Measurements from ENCODE around the gene DDX42. TPM values are rescaled to one million over a fixed set of nuclear protein-coding genes. Genes with fewer than 3 reads are reported as not detected.

The DDX42 gene
- total RNA-seq, 1 experiment from 2014 or later: 174 TPM

- Histone ChIP-seq H2AFZ (ENCODE audit: low read depth, low read length, poor library complexity, severe bottlenecking) (no peak overlapping the region), H3K79me2 (ENCODE audit: insufficient read depth, low read length) (peaks cover 66% of the 10 kb centered on the region), H3K27ac (ENCODE audit: low read depth, low read length) (no peak overlapping the region), H3K36me3 (ENCODE audit: control insufficient read depth in 1 of 2, insufficient read depth in 2 of 2, low read length in 2 of 2) (peaks cover 34 to 55% of the 10 kb centered on the region in 2 experiments), H3K9ac (ENCODE audit: low read length) (no peak overlapping the region), H3K4me3 (replicated peaks in 1 of 2; ENCODE audit: low read depth in 1 of 2, low read length in 2 of 2) (no peak overlapping the region), H3K4me1 (ENCODE audit: control insufficient read depth in 1 of 2, insufficient read depth in 2 of 2, low read length in 2 of 2) (peaks cover 33 to 45% of the 10 kb centered on the region in 2 experiments), H3K27me3 (ENCODE audit: insufficient read depth, low read length) (no peaks in the 10 kb centered on the region), H4K20me1 (ENCODE audit: insufficient read depth) (no peaks in the 10 kb centered on the region), H3K9me2 (ENCODE audit: insufficient read depth) (no peaks in the 10 kb centered on the region), H3K4me2 (ENCODE audit: low read length) (no peak overlapping the region), H3K9me3 (ENCODE audit: control insufficient read depth in 1 of 2, insufficient read depth in 1 of 2, low read depth in 1 of 2, low read length in 2 of 2) (no peaks in the 10 kb centered on the region)
- BruUV-seq (replicated peaks): no TSS peak
- no peak for DNase-seq (ENCODE audit: low read depth, low spot score)
- intact Hi-C loops (cut with micrococcal nuclease): no loop called here
- ATAC-seq: no peak
- ChIA-PET RAD21 (ENCODE audit: low non-redundant PET in 1 of 2, low total read pairs in 2 of 2, uncharacterized antibody in 2 of 2, unreplicated experiment in 2 of 2) (no interaction called here), CTCF (no interaction called here), POLR2A (no interaction called here)
- TF ChIP-seq FOSL1 (IDR thresholded peaks at IDR 0.05; ENCODE audit: low read depth): no peak
- TF ChIP-seq EGR1 (IDR thresholded peaks at IDR 0.05; ENCODE audit: low read depth): no peak
- TF ChIP-seq RAD21 (IDR thresholded peaks at IDR 0.05; ENCODE audit: low read depth): no peak
- TF ChIP-seq REST (IDR thresholded peaks at IDR 0.05; ENCODE audit: low read depth): no peak
- TF ChIP-seq ZFX (IDR thresholded peaks at IDR 0.05): no peak
- no peak for TF ChIP-seq CBX3 (IDR thresholded peaks at IDR 0.05; ENCODE audit: low read depth)
Observed at GRCh38 chr17:63836811-63837210, 62.8 kb downstream of the DDX42 start.

- Histone ChIP-seq H2AFZ (ENCODE audit: low read depth, low read length, poor library complexity, severe bottlenecking) (no peak overlapping the region), H3K27me3 (ENCODE audit: insufficient read depth, low read length) (no peaks in the 10 kb centered on the region), H3K9me2 (ENCODE audit: insufficient read depth) (no peaks in the 10 kb centered on the region), H4K20me1 (ENCODE audit: insufficient read depth) (no peaks in the 10 kb centered on the region), H3K27ac (ENCODE audit: low read depth, low read length) (no peak overlapping the region; the same call in 1 of the 2 replicates), H3K9ac (ENCODE audit: low read length) (no peak overlapping the region), H3K9me3 (ENCODE audit: control insufficient read depth in 1 of 2, insufficient read depth in 1 of 2, low read depth in 1 of 2, low read length in 2 of 2) (no peaks in the 10 kb centered on the region), H3K36me3 (ENCODE audit: control insufficient read depth in 1 of 2, insufficient read depth in 2 of 2, low read length in 2 of 2) (peaks cover 27 to 48% of the 10 kb centered on the region in 2 experiments), H3K79me2 (ENCODE audit: insufficient read depth, low read length) (peaks cover 69% of the 10 kb centered on the region), H3K4me3 (replicated peaks in 1 of 2; ENCODE audit: low read depth in 1 of 2, low read length in 2 of 2) (no peak overlapping the region), H3K4me1 (ENCODE audit: control insufficient read depth in 1 of 2, insufficient read depth in 2 of 2, low read length in 2 of 2) (peaks cover 33 to 45% of the 10 kb centered on the region in 2 experiments), H3K4me2 (ENCODE audit: low read length) (no peak overlapping the region)
- intact Hi-C loops (cut with micrococcal nuclease): no loop called here
- BruUV-seq (replicated peaks): no TSS peak
- CTCF ChIA-PET: no interaction called here
- DNase-seq (ENCODE audit: low read depth, low spot score) (no peak), ATAC-seq (no peak)
- POLR2A ChIA-PET: interaction anchor here (2.1 kb wide), 1 partner anchor 8 kb away, joined by 6 read pairs; no protein-coding TSS in a partner anchor
- RAD21 ChIA-PET (ENCODE audit: low non-redundant PET in 1 of 2, low total read pairs in 2 of 2, uncharacterized antibody in 2 of 2, unreplicated experiment in 2 of 2): interaction anchor here in 1 of 2 experiments (0.6 kb wide), 1 partner anchor 278 kb away, joined by 3 read pairs; no protein-coding TSS in a partner anchor
- TF ChIP-seq ELF1 (IDR thresholded peaks at IDR 0.05; ENCODE audit: borderline replicate concordance, low read depth) (no peak), SIN3A (IDR thresholded peaks at IDR 0.05; ENCODE audit: low read depth) (no peak), SP1 (IDR thresholded peaks at IDR 0.05; ENCODE audit: low read depth) (no peak), POLR2AphosphoS5 (IDR thresholded peaks at IDR 0.05; ENCODE audit: low read depth, low read length) (no peak), MAX (IDR thresholded peaks at IDR 0.05) (no peak), RAD21 (IDR thresholded peaks at IDR 0.05; ENCODE audit: low read depth) (no peak), CEBPB (IDR thresholded peaks at IDR 0.05; ENCODE audit: low read depth) (no peak), POLR2A (IDR thresholded peaks at IDR 0.05; ENCODE audit: borderline replicate concordance, extremely low read depth, insufficient read depth, insufficient read length) (no peak)
- TF ChIP-seq, protein P1, sequence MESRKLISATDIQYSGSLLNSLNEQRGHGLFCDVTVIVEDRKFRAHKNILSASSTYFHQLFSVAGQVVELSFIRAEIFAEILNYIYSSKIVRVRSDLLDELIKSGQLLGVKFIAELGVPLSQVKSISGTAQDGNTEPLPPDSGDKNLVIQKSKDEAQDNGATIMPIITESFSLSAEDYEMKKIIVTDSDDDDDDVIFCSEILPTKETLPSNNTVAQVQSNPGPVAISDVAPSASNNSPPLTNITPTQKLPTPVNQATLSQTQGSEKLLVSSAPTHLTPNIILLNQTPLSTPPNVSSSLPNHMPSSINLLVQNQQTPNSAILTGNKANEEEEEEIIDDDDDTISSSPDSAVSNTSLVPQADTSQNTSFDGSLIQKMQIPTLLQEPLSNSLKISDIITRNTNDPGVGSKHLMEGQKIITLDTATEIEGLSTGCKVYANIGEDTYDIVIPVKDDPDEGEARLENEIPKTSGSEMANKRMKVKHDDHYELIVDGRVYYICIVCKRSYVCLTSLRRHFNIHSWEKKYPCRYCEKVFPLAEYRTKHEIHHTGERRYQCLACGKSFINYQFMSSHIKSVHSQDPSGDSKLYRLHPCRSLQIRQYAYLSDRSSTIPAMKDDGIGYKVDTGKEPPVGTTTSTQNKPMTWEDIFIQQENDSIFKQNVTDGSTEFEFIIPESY (IDR thresholded peaks at IDR 0.05; ENCODE audit: extremely low read depth, insufficient replicate concordance, low read length): no peak
Observed at GRCh38 chr17:63837480-63837879, 63.5 kb downstream of the DDX42 start.
